Activated CD8-positive, alpha-beta memory T cell treated with anti-CD3 and anti-CD28 coated beads, Interleukin-2, amount 50 U/mL, for 24 hours (primary cell): ENCODE results near the gene AFG3L2.

ENCODE experiments used
- DNase-seq: peaks from one replicate; pipeline ENCODE4 v3.0.0-alpha.2; 2020; ENCODE audit errors: extremely low read depth

Gene AFG3L2

DNA sequence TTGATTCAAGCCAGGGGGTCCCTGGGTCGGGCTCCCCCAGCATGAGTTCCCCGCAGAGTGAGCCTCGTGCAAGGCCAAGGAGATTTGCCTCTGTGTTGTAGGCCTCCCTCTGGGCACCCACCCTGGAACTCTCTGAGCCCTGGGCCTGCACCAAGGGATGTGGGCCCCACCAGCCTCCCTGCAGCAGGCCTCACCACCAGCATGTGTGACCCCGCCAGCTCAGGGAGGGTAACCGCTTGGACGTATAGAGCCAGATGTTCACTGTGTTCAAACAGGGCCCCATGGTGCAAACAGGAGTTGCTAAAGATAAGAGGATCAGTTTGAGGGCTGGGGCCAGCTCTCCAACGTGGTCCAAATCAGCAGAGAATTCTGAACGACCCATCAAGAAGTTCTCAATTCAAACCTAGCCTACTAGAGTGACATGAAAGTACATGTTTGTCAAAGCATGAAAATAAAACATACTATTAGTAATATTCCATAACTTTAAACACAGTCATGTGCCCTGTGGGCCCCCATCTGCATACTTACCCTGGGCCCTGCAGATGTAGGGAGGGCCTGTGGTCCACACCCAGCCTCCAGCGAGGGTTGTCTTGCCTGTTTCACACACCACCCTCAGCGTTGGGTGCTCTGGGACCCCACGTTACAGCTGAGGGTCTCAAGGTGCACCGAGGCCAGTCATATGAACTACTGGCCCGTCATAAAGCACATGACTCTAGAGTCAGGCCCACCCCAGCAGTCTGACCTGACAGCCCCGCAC is 74.5 kb downstream of the AFG3L2 start:
- no peak for DNase-seq

DNA sequence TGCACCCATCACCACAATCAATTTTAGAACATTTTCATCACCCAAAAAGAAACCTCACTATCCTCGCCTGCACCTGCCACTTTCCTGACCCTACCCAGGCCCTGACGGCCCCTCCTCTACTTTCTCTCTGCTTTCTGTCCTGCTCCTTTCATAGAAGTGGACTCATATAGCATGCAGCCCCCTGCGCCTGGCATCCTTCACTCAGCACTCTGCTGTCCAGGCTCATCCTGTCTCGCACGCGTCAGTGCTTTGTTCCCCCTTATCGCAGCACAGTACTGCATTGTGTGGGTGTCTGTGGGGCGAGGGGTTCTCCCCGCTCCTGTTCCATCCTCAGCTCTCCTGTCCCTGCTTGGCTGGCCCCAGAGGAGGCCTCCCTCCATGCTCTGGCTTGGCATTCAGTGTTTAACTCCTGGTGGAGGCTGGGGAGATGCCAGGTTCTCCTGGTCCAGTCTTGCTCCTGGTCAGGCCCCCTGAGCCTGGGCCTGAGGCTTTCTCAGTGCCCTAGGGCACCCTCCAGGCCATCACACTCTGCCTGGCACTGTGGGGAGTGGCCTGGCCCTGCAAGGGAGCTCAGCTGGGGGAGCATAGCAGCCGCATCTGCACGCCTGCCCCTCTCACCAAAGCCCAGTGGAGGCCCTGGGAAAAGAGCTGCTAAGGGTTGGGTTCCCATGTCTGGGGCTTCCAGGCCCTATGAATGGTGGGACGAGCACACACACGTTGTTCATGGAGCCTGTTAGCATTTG is 75.6 kb downstream of the AFG3L2 start:
- no peak for DNase-seq

DNA sequence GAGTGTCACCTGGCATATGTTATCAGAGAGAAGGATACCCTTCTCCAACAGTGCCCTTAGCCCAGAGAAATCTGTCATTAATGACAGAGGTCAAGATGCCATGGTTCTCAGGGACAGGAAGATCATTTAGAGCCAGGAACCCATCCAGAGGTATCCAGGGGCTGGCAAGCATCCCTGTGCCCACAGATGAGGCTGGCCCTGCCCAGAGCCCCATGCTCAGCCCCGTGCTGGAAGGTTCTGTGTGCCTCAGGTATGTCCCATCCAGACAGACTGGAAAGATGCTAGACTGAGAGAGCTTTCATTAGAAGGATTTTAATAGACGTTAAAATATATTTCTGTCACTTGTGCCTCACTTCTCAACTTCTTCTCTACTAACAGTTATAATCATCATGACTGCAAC is 77.2 kb downstream of the AFG3L2 start:
- DNase-seq: no peak

DNA sequence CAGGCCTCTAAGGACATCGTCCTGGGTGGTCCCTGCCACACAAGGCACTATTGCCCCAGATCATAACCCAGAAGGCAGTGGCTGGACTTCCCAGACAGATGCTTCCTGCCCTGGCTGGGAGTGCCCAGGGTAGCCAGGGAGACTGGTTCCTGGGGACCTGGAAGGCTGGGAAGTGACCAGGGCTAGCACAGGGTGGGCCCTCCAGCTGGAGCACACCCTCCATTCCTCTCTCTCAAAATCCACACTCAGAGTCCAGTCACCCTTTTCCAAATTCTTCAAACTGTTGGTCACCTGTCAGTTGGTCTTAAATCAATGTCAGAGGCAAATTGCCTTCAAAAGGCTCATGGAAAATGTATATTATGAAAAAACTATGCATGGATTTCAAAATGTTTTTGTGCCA is 80.6 kb downstream of the AFG3L2 start:
- DNase-seq: no peak

DNA sequence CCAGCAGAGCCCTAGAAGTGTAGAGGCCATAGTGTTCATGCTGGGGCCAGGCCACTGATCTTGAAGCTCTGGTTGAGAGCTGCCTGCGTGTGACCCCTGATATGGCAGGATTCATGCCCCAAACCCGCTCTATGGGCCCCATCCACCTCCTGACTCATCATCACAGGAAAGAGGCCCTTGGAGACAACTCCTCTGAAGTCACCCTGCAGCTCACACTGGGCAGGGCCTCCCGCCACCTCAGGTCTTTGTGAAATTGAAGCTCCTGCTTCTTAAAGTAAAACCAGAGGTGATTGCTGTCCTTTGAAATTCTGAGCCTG is 81.0 kb downstream of the AFG3L2 start:
- DNase-seq: no peak

DNA sequence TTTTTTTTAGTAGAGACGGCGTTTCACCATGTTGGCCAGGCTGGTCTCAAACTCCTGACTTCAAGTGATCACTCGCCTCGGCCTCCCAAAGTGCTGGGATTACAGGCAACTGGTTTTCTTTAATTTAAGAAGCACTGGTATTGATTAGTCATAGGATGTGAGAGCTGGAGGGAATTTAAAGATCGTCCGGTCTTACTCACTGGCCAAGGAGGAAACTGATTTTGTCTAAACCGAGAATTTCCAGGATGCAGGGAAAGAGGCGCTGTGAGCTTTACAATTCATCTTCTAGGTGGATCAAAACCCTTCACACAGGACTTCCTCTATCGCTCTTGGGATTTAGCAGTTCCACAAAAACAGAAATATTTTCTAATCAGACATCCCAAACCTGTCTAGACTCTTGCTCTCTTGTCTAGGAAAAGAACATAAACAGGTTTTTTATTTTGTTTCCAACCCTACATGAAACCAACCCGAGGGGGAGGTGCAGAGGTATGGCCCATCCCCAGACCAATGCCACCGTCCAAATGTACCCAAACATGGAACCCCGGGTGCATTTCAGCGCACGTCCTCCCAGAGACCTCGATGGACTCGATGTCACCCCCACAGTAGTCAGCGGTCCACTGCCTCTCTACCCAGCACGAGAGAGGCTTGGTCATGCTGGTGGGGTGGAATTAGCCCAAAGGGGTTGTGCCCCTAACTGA is 81.5 kb downstream of the AFG3L2 start:
- no peak for DNase-seq

DNA sequence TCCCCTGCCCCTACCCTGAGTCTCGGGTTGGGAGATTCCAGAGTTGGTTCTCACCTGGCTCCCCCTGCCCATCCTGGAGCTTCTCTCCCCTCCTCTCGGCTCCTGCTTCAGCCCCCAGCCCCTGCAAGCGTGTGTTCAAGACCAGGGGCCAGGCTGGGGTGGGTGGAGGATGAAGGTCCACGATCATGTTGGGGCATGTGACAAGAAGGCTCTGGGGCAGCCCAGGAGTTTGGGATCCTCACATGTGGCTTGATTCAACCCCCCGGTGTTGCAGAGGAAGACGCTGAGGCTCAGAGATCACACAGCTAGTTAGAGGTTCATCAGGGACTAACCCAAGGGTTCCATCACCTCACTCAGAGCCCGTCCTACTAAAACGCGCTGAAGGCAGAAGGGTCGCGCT is 83.2 kb downstream of the AFG3L2 start:
- no peak for DNase-seq

DNA sequence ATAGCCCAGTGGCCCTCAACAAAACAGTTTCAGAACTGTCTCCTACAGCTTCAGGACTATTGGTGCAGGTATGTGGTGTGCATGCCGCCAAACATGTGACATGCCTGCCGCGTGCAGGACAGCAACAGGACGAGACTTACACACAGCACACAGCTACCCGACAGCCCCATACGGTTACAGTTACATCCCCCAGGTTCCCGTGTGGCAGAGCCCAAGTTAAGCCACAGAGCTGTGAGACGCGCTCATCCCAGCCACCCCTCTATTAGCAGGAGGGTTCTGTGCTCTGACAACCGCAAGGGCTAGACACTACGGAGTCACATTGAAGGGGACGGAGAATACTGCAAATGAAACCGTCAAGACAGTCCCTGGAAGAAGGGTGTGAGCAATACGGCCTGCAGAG is 85.3 kb downstream of the AFG3L2 start:
- no peak for DNase-seq

DNA sequence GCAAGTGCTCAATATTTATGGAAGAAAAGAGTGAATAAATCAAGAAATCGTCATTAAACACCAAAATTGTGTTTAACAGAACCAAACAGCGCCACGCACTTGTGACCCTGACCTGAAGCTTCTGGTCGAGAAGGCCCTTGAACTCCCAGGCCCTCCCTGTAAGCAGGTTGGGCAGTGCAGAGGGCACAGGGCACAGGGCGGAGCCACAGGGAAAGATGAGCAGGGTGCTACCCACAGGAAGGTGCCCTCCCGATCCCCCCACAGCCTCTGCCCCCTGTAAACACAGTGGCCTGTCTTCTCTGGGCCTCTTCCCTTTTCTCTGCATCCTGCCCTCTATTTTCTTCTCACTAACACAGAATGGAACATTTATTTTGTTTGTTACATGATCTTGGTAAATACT is 85.9 kb downstream of the AFG3L2 start:
- DNase-seq: no peak

DNA sequence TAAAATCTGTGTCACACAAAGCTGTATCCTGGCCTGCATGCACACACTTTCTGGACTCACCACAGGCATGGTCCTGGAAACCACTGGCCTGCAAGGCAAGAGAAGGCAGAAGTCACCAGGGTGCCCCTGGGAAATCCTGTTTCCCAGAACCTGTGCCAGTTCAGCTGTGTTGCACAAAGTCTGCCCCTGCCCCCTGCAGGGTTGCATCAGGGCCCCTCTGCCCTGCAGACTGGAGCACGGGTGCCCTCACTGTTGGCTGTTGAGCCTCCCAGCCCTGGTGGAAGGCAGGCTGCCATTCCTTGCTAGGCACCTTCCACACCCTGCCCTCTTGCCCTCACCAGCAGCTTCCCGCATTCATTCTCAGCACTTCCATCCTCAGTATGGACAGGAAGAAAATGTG is 86.9 kb downstream of the AFG3L2 start:
- DNase-seq: no peak

DNA sequence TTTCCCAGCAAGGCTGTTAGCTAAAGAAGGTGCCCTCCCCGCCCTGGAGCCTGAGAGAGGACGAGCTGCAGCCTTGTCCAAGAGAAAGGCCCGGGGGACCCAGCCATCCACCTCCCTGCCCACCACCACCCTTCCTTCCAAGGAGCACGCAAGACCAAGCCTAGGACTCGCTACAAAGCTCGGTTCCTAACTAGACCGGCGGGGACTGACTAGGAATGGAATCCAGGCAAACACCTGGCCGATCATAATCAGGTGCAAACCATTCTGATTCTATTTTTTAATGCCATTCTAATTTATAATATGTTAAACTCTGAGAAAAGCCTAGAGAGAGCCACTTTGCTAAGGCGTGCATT is 88.6 kb downstream of the AFG3L2 start:
- no peak for DNase-seq

DNA sequence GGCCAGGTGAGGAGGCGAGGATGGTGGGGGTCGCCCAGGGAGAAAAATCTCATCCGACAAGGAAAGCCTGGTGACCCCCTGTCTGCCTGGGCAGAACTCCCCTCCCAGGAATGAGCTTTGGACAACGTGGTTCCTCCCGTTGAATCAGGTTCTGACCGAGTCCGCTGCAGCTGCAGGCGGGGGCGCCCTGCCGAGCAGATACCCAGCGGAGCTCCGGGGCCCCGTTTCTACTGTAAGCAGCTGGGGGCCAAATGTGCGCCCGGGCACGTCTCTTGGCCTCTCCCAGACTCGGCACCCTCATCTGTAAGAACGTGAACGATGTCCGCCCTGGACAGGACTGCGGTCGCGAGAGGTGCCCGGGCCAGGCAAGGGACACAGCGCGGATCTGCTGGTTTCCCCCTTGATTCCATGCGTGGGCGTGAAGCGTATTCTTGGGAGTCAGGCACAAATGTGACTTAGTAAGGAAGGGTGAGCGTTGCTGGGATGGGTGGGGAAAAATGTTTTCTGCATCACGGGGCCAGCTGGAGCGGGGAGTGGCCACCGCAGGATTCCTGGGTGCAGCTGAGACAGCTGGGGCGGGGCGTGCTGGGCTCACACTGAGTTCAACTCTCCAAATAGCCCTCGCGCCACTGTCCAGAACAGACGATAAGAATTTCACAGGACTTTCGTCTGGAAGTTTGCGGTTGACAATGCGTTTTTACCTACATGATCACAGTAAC is 89.2 kb downstream of the AFG3L2 start:
- DNase-seq: no peak

DNA sequence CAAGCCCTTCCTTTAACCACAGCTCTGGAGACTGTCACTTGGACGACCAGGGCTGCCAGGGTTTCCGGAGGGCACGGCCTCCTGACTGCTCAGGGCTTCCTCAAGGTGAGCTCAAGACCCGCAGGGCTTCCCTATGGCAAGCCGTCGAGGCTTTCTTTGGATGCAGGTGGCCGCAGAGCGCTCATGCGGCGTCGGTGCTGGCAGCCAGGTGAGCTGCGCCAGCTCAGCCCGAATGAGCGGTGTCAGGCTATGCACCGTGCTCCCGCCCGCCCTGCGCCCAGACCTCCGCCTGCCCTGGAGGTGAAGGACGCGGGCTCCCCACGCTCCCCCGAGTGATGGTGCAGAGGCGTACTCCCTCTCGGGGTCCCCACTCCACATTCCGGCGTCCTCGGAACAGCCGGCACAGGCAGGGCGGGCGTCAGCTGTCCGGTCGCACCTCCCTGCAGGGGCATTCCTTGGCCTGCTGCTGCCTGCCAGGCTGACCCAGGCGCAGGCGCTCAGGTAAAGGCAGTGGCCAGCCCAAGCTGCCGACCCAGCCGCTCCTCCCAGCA is 89.8 kb downstream of the AFG3L2 start:
- no peak for DNase-seq

DNA sequence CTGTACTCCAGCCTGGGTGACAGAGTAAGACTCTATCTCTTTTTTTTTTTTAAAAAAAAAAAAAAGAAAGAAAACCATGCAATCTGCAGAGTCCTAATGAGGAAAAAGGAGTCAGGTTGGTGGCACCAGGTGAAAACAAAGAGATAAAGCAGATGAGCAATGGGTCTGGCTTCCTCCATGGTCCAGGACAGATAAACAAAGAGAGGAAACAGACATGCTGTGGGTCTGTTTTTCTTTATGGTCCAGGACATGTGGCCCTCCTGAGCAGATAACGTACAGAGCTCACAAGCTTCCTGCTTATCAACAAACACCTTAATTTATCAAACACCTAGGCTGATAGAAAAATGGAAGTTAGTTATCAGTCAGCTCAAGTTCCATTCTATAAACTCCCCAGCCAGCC is 93.4 kb downstream of the AFG3L2 start:
- DNase-seq: no peak

DNA sequence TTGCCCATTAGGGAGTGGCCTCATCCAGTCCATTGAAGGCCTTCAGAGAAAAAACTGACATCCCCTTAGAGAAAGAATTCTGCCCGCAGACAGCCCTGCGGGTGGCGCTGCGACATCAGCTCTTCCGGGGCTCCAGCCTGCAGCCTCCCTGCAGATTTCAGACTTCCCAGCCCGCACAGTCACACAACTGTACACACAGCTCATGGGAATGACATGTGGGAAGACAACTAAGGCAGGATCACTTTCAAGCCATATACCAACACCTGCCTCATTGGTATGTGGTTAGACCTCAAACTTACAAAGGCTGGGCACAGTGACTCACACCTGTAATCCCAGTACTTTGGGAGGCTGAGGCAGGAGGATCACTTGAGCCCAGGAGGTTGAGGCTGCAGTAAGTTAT is 93.8 kb downstream of the AFG3L2 start:
- no peak for DNase-seq

DNA sequence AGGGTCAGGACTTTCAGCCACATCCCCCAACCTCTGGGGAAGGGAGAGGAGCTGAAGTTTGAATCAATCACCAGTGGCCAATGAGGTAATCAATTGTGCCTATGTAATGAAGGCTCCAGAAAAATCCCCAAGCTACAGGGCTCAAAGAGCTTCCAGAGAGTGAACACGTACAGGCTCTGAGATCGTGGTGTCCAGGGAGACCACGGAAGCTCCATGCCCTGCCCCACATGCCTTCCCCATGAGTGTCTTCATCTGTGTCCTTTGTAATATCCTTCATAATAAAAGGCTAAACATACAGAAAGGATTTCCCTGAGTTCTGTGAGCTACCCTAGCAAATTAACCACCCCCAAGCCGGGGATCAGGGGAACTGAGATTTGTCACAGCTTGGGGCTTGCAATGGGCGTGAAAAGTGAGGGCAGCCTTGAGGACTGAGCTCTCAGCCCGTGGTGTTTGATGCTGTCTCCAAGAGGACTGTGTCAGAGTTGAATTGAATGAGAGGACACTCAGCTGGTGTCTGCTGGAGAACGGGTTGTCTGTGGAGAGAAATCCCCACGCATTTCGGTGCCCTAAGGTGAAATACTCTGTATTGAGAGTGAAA is 94.5 kb downstream of the AFG3L2 start:
- no peak for DNase-seq

DNA sequence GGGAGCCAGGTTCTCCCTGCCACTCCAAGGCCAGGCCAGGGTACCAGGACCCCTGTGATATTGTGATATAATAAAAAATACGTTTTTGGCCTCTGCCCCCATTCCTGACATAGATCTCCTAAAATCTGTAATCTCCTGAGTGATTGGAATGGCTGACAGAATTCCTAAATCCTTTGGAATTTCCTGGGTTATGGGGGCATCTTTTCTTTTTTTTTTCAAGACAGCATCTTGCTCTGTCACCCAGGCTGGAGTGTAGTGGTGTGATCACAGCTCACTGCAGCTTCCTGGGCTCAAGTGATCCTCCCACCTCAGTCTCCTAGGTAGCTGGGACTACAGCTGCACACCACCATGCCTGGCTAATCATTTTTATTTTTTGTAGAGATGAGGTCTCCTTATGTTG is 95.2 kb downstream of the AFG3L2 start:
- DNase-seq: no peak

DNA sequence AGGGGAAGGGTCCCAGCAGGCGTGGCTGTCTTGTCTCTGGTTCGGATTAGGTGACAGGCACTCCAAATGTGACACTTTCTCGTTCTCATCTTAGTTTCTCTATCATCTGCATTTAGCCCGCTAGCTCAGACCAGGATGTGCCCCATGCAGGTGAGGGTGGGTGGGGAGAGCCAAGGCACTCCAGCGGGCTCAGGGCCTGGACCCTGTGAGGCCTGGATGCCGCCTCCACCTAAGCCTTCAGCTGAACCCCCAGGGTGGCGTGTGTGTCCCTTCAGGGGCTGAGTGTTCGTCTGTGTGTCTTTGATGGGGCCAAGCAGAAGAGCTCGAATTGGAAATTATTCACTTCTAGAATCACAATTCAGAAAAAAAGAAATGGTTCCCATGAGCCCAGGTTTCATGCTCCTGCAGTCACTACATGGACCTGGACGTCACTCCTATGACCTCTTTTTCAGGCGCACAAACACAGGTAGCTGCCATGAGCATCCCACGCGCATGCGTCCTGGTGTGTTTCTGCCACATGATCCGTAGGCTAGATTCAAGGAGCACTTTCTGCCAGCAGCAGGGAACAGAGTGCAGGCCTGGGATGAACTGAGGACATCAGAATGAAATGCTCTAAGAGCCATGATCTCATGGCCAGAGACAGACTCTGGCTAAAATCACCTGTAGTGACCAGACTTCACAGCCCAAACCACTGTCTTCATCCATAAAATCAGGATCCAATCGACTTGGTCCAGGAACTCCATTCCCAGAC is 97.1 kb downstream of the AFG3L2 start:
- DNase-seq: no peak
